GM12874 (cell line): ENCODE data around the gene ARHGAP40.

Experiments
- TF ChIP-seq, protein P1 (sequence below): IDR thresholded peaks from 2 replicates; pipeline ENCODE4 v1.5.1; 2011; ENCODE audit warnings: low read depth, mild to moderate bottlenecking, control low read depth, low read length, moderate library complexity; ENCODE audit not compliant: insufficient read depth

Gene ARHGAP40

DNA sequence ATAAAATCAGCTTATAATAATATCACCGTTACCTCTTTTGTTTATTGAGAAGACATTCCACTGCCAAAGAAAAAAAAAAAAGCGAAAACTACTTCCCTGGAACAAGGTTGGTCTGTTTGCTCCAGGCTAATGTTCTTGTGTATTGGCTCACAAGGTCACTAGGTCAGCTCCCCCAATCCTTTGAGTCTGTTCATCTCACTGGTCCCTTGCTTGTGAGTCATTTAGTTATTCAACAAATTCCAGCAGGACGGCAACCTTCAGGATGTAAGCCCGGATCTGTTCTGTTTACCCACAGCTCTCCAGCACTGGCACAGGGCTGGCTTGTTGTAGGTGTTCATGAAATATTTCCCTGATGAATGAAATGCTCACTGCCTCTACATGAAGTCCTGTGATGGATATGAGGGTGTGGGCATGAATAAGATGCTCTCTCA, 3.3 kb downstream of the ARHGAP40 start:
- TF ChIP-seq, protein P1, sequence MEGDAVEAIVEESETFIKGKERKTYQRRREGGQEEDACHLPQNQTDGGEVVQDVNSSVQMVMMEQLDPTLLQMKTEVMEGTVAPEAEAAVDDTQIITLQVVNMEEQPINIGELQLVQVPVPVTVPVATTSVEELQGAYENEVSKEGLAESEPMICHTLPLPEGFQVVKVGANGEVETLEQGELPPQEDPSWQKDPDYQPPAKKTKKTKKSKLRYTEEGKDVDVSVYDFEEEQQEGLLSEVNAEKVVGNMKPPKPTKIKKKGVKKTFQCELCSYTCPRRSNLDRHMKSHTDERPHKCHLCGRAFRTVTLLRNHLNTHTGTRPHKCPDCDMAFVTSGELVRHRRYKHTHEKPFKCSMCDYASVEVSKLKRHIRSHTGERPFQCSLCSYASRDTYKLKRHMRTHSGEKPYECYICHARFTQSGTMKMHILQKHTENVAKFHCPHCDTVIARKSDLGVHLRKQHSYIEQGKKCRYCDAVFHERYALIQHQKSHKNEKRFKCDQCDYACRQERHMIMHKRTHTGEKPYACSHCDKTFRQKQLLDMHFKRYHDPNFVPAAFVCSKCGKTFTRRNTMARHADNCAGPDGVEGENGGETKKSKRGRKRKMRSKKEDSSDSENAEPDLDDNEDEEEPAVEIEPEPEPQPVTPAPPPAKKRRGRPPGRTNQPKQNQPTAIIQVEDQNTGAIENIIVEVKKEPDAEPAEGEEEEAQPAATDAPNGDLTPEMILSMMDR, result no peak

DNA sequence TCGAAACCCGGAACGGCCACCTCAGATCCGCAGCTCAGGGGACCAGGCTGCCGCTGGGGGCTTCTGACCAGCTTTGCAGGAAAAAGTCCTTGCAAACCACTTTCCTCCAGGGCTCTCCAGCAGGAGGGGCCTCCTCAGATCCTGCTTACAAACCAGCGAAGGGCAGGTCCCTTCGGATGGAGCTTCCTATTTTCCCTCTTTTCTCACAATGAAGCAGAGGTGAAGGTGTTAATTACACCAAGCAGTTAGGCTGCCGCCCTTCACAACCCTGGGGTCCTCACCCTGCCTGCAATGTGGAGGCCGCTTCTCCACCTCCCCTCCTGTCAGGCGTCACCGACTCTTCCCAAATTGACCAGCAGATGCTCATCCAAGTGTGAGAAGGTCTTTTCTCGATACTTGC, 5.7 kb downstream of the ARHGAP40 start:
- TF ChIP-seq, protein P1, result no peak

DNA sequence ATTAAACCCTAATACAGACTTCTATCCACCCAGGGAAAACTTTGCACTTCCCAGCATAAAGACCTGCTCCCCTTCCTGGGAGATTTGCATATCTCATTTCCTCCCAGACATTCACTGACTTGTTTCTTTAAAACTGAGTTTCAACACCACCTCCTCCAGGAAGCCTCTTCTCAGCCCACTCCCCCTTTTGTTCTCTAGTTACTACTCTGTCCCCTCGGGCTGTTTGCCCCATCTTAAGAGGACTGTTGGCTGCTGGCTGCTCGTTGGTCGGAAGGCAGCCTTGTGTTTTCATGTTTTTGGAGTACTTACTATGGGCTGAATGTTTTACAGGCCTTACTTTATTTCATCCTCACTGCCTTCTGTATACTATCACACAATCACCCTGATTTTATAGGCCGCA, 6.6 kb downstream of the ARHGAP40 start:
- TF ChIP-seq, protein P1, result no peak

DNA sequence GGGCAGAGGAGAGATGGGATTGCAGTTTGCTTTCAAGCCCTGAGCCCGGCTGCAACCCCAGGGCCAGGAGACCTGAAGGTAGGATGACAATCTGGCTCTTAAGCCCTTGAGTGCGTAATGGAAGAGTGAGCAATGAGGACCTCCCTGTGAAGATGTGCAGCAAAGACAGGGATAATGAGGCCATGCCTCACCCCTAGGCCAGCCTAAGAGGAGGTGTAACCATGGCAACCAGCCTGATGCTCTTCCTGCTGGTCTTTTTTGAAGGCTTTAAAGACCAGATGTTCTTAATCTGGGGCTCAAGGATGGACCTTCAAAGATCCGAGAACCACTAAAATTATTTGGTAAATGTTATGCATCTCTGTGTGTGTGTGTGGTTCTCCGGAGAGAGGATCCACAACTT, 8.2 kb downstream of the ARHGAP40 start:
- TF ChIP-seq, protein P1, result no peak

DNA sequence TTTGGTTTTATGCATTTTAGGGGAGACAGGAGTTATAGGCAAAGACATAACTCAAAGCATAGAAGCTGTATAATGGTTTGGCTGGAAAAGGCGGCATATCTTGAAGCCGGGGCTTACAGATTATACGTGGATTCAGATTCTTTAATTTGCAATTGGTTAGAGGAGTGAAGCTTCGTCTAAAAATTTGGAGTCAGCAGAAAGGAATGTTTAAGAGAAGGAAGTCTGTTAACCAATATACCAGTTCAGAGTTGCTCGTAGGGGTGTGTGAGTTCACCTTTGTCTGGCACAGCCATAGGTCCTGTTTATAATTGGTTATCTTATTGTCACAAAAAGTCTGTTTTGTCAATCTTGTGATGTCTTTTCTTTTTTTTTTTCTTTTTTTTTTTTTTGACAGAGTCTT, 8.9 kb downstream of the ARHGAP40 start:
- TF ChIP-seq, protein P1, result no peak

DNA sequence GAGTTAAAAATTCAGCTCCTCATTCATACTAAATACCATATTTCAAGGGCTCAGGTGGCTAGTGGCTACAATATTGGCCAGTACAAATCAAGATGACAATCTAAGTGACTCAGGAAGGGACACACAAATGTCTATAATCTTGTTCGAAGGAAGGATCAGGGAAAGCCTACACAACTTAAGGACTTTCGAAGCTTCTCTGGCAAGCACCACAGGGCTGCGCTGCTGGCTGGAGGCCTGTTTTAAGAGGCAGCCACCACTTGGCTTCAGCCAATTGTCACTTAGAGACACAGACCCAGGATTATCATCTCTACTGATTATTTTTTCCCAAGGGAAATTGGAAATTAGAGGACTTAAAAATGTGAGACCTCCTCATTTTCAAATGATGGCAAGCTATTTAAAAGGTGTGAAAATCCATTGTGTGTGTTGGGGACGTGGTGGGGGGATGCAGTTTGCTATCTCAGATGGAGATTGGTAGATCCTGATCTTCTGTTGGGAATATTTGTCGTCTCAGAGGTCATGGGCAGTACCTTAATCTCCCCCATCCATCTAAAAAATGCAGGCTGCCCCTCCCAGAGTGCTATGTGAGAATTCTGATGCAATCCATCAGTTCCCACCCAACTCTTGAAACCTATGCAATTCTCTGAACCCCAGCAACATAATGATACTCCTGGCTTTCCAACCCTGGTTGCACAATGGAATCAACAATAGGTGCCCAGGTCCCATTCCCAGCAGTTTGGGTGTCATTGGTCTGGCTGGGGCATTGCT, 11.3 kb downstream of the ARHGAP40 start:
- TF ChIP-seq, protein P1, result no peak

DNA sequence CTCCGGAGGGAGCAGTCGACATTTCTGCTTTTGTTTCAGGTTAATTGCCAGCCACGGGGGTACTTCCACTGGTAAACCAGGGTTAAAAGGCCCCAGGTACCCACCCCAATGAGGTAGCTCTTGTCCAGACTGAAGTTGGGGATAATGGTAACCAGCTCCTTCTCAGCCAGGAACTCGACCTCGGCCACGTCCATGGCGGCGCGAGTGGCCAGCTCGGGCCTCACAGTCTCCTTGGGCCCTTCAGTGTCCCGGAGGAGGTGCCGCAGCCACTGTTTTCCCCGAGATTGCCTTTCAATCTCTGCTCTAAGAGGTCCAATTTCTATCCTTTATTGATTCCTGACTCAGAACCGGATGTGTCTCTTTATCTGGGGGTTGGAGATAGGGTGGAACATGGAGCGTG, 13.7 kb downstream of the ARHGAP40 start:
- TF ChIP-seq, protein P1, result no peak
